GM12878 (cell line): ENCODE results near the gene TMEM259. TPM values are rescaled to one million over a fixed set of nuclear protein-coding genes. Genes with fewer than 3 reads are reported as not detected.

ENCODE experiments used
- ATAC-seq: fragments of 200-7000 bp; cut with Tn5 transposase; 3 replicates; pipeline ENCODE4 v1.9.1; 2020; ENCODE audit warnings: mild to moderate bottlenecking, moderate library complexity
- BruUV-seq: library from RNA; stranded (reverse); fragments of 400-500 nt; replicated peaks from 2 replicates; lab custom pipeline; 2021; lab: Mats Ljungman, UMichigan
- CTCF ChIA-PET: fragments of 300-600 bp; sonication (Branson Sonifier 250); formaldehyde crosslinking; extraction: SDS; loops from one replicate; lab custom pipeline; 2021; ENCODE audit warnings: inconsistent platforms; lab: Yijun Ruan, JAX
- POLR2A ChIA-PET: fragments of 350-600 bp; formaldehyde crosslinking; extraction: SDS; loops from one replicate; lab custom pipeline; 2021; ENCODE audit warnings: inconsistent platforms; lab: Charles Lee
- RAD21 ChIA-PET: fragments of 300-600 bp; sonication (Branson Sonifier 250); formaldehyde crosslinking; loops from one replicate; lab custom pipeline; 2023; ENCODE audit warnings: antibody characterized with exemption; ENCODE audit not compliant: unreplicated experiment; lab: Charles Lee
- SMC1A ChIA-PET: fragments of 300-600 bp; sonication (Branson Sonifier 250); formaldehyde crosslinking; loops from one replicate; lab custom pipeline; 2023; ENCODE audit not compliant: unreplicated experiment, uncharacterized antibody; lab: Charles Lee
- DNase-seq: peaks from one replicate; pipeline ENCODE4 v3.0.0-alpha.2; 2011; ENCODE audit warnings: low read depth, low spot score
- FAIRE-seq: peaks from 3 replicates; lab custom pipeline; 2011; peaks lifted over from hg19 to GRCh38; lab: Jason Lieb, UNC
- H2AFZ ChIP-seq: 2 replicates; pipeline ENCODE4 v1.6.0; 2011; ENCODE audit warnings: low read depth, low read length, control low read depth; ENCODE audit not compliant: control insufficient read depth
- H3K27ac ChIP-seq: 2 replicates; pipeline ENCODE4 v1.5.1; 2011; ENCODE audit warnings: control low read depth; ENCODE audit not compliant: control insufficient read depth, insufficient read depth
- H3K27me3 ChIP-seq, 2 experiments: replicated peaks in 1 of 2; 2 replicates each; pipeline versions ENCODE4 v1.6.0 to v1.6.1; 2011; ENCODE audit warnings: low read length in 1 of 2; ENCODE audit not compliant: control insufficient read depth in 2 of 2, insufficient read depth in 2 of 2
- H3K36me3 ChIP-seq, 2 experiments: 2 replicates each; pipeline ENCODE4 v1.5.1; 2011; ENCODE audit warnings: low read length in 1 of 2; ENCODE audit not compliant: control insufficient read depth in 2 of 2, insufficient read depth in 2 of 2
- H3K4me1 ChIP-seq: 2 replicates; pipeline ENCODE4 v1.6.1; 2011; ENCODE audit warnings: mild to moderate bottlenecking, low read length, moderate library complexity, mixed read lengths; ENCODE audit not compliant: control insufficient read depth, insufficient read depth
- H3K4me2 ChIP-seq: 2 replicates; pipeline ENCODE4 v1.6.0; 2011; ENCODE audit warnings: control low read depth; ENCODE audit not compliant: control insufficient read depth, insufficient read depth
- H3K4me3 ChIP-seq: fragments of 200-600 bp; sonication (generic); 2 replicates; pipeline ENCODE4 v1.5.1; 2016
- H3K79me2 ChIP-seq: 2 replicates; pipeline ENCODE4 v1.6.0; 2011; ENCODE audit warnings: low read length; ENCODE audit not compliant: control insufficient read depth, insufficient read depth
- H3K9ac ChIP-seq: 2 replicates; pipeline ENCODE4 v1.8.0; 2011; ENCODE audit warnings: low read length, control low read depth, mixed read lengths; ENCODE audit not compliant: control insufficient read depth, insufficient read depth
- H3K9me3 ChIP-seq: replicated peaks from 3 replicates; pipeline ENCODE4 v1.5.1; 2011; ENCODE audit warnings: mild to moderate bottlenecking, low read length; ENCODE audit not compliant: control insufficient read depth, insufficient read depth
- H4K20me1 ChIP-seq: 2 replicates; pipeline ENCODE4 v1.6.0; 2011; ENCODE audit not compliant: control insufficient read depth, insufficient read depth
- BHLHE40 ChIP-seq, 2 experiments: fragments of 450-650 bp in 1 of 2; IDR thresholded peaks; 2 replicates each; pipeline ENCODE4 v1.6.1; 2011 to 2017; ENCODE audit warnings: low read depth in 2 of 2, borderline replicate concordance in 1 of 2, improper control_type of control experiment in 1 of 2, low read length in 1 of 2, mild to moderate bottlenecking in 1 of 2
- FOXM1 ChIP-seq: IDR thresholded peaks from 2 replicates; pipeline ENCODE4 v1.6.1; 2012; ENCODE audit warnings: low read depth, mild to moderate bottlenecking, inconsistent platforms, low read length, moderate library complexity
- HCFC1 ChIP-seq: fragments of 150-350 bp; IDR thresholded peaks from 2 replicates; pipeline ENCODE4 v1.6.1; 2014; ENCODE audit warnings: low read length
- HDAC6 ChIP-seq: fragments of 200-600 bp; sonication (generic); IDR thresholded peaks from one replicate; pipeline ENCODE4 v1.8.0; 2017; ENCODE audit warnings: antibody characterized with exemption; ENCODE audit not compliant: unreplicated experiment
- MYC ChIP-seq: IDR thresholded peaks from 2 replicates; pipeline ENCODE4 v1.6.1; 2011; ENCODE audit warnings: mild to moderate bottlenecking, low read length, moderate library complexity, inconsistent platforms; ENCODE audit not compliant: insufficient read depth, insufficient replicate concordance, insufficient read length, severe bottlenecking
- POLR2A ChIP-seq: IDR thresholded peaks from 2 replicates; pipeline ENCODE4 v1.6.1; 2011; ENCODE audit warnings: low read depth, mild to moderate bottlenecking, low read length
- ZZZ3 ChIP-seq: IDR thresholded peaks from 2 replicates; pipeline ENCODE4 v1.6.1; 2011; ENCODE audit warnings: low read depth; ENCODE audit not compliant: control insufficient read depth, insufficient read length
- WGBS: methylation state at CpG from one replicate; pipeline ENCODE4 v1.1.6; 2016; ENCODE audit warnings: low lambda C conversion rate; ENCODE audit not compliant: insufficient replicate concordance, insufficient coverage; ENCODE audit errors: missing lambda C conversion rate; 5-methylcytosine and 5-hydroxymethylcytosine counted together
- in situ Hi-C: fragments of 300-500 bp; cut with MboI; formaldehyde crosslinking; loops from 9 replicates; pipeline ENCODE4 v1.14.3; 2018; ENCODE audit warnings: mixed read lengths
- intact Hi-C: fragments of 100-400 bp; cut with micrococcal nuclease; formaldehyde crosslinking; loops from one replicate; pipeline ENCODE4 v1.14.2; 2022; ENCODE audit not compliant: unreplicated experiment
- polyA plus RNA-seq, 11 experiments: library from polyadenylated mRNA; depleted of rRNA in 4 of 11; unstranded in 6 of 11; stranded (reverse) in 5 of 11; fragments of >200 nt; fragmentation: Nextera tagmentation in 4 of 11; fragmentation: Illumina TruSeq in 1 of 11; extraction: Ambion mirVana in 4 of 11; extraction: Trizol in 1 of 11; gene quantifications; 1 replicate in 1 of 11; 2 replicates in 10 of 11; pipeline versions ENCODE4 v1.2.1 to v1.2.3, GENCODE V29; 2011 to 2016; ENCODE audit warnings: inconsistent platforms in 2 of 11, missing spikeins in 2 of 11, low read depth in 1 of 11
- total RNA-seq, 4 experiments: library from RNA; depleted of rRNA in 3 of 4; stranded (reverse); fragments of >200 nt in 3 of 4; fragmentation: Illumina TruSeq in 1 of 4; extraction: Trizol in 1 of 4; gene quantifications; 2 replicates each; pipeline versions ENCODE4 v1.2.1 to v1.2.3, GENCODE V29; 2013 to 2021
- TF ChIP-seq, protein P1 (sequence below): IDR thresholded peaks from 2 replicates; pipeline ENCODE4 v1.6.1; 2011; ENCODE audit warnings: borderline replicate concordance, low read depth, mild to moderate bottlenecking, moderate library complexity, mixed read lengths, low read length; ENCODE audit not compliant: insufficient read depth; ENCODE audit errors: extremely low read length

Gene TMEM259
- total and polyA plus RNA-seq, 10 of the 15 experiments (the other 5 are each of a cell fraction or from before 2014, with no cell fraction given) = 0.43 to 184 (median 62.0) TPM

DNA sequence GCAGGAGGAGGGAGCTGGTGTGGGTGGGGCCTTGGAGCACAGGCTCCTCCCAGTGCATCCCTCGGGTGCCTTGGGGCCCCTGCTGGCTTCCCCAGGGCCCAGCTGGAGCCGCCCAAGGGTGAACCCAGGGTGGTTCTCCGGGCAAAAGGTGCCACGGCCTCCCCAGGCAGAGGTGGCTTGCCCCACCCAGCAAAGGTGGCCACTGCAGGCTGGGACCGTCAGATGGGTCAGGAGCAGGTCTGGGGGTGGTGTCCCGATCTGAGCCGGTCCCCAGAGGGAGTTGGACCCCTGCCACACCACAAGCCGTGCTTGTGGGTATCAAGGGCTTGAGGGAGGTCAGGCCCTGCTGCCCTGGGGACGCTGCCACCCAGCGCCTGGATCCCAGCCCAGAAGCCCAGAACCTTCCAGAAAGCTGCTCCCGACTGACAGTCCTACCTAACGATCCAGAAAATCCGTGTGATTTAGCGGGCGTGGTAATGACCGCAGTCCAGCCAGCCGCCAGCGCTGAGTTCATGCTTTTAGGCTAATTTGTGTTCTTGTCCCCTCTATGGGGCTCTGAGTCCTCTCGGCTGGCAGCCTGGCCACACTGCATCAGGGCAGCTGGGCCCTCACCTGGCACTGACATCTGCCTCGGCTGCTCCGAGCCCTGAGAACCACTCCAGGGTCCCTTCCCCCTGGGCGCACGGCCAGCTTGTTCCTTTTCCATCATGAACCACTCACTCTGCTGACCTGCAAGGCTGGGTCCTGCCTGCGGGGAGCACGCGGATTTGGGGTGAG is 25.7 kb downstream of the TMEM259 start:
- H2AFZ ChIP-seq = no peak overlapping the region
- TF ChIP-seq HDAC6 = no peak
- no peak for TF ChIP-seq FOXM1
- peak; percentile 3; the same call in 1 of the 2 replicates for TF ChIP-seq POLR2A
- TF ChIP-seq ZZZ3 = no peak
- no peak for TF ChIP-seq HCFC1
- TF ChIP-seq, protein P1, sequence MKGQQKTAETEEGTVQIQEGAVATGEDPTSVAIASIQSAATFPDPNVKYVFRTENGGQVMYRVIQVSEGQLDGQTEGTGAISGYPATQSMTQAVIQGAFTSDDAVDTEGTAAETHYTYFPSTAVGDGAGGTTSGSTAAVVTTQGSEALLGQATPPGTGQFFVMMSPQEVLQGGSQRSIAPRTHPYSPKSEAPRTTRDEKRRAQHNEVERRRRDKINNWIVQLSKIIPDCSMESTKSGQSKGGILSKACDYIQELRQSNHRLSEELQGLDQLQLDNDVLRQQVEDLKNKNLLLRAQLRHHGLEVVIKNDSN = no peak
- TF ChIP-seq MYC = no peak
- no peak for TF ChIP-seq BHLHE40 (IDR thresholded peaks at IDR 0.05; ENCODE audit: borderline replicate concordance in 1 of 2, low read depth in 2 of 2, low read length in 1 of 2)
- SMC1A ChIA-PET = no interaction called here
- H3K4me3 ChIP-seq = no peak overlapping the region
- POLR2A ChIA-PET = no interaction called here
- no peak for ATAC-seq
- peaks cover 4 to 6% of the 10 kb centered on the region in 2 experiments; a peak in 3 of 4 replicates for H3K36me3 ChIP-seq
- RAD21 ChIA-PET = interaction anchor here (3.3 kb wide), 1 partner anchor 11 kb away, joined by 11 read pairs; the partner anchor contains the start of gene WDR18
- no peaks in the 10 kb centered on the region; the same call in 1 of the 2 replicates for H3K4me1 ChIP-seq
- DNase-seq = no peak
- BruUV-seq = no TSS peak
- in situ Hi-C loops = no loop called here
- 69% methylated on average over 24 of the region's 26 CpGs for WGBS
- H3K79me2 ChIP-seq = no peaks in the 10 kb centered on the region
- H3K27ac ChIP-seq = no peak overlapping the region
- no peaks in the 10 kb centered on the region for H3K27me3 ChIP-seq
- no peaks in the 10 kb centered on the region for H3K9me3 ChIP-seq
- H3K9ac ChIP-seq = no peak overlapping the region
- no peak overlapping the region for H3K4me2 ChIP-seq
- H4K20me1 ChIP-seq = no peaks in the 10 kb centered on the region
- intact Hi-C loops = loop anchor here (5.0 kb wide), 1 partner anchor 133 kb away; no protein-coding TSS in a partner anchor
- FAIRE-seq = no peak
- CTCF ChIA-PET = no interaction called here
